ENCODE data around the gene ATP6V1C2.

DNA sequence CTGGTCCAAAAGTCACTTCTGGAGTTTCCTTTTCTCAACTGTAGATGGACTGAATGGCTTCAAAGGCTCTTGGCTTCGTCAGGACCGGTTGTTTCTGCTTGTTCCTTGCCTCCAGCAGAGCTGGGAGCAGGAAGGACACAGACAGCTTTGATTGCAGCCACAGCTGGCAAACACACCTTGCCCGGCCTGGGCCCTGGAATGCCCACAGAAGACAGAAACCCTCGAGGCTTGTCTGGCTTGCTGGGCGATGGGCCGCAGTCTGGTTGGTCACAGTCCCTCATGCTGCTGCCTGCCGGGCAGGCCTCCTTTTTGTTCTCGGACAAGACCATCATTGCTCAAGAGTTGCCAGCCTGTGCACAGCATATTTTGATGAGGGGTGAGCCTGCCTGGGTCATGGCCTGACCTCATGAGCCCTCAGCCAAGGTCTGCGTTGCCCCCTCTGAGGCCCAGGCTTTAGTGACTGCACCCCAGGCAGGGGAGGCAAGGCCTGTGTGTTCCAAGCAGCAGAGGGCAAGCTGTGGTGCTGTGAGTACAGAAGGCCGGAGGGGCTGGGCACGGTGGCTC, 37.8 kb downstream of the ATP6V1C2 start:
- TF ChIP-seq YY1 (IDR thresholded peaks at IDR 0.05; ENCODE audit: insufficient read depth, insufficient read length): no peak
- TF ChIP-seq ZNF274 (IDR thresholded peaks at IDR 0.05; ENCODE audit: low read depth, low read length): no peak

All from NT2/D1 (cell line).